OCI-LY3 (cell line): ENCODE data around the gene CSPG4.

Experiments used
- H2AFZ ChIP-seq: fragments of 200-600, 300-600 bp; shearing (Covaris generic); 2 replicates; pipeline ENCODE4 v1.6.0; 2014; ENCODE audit warnings: antibody characterized with exemption, low read depth, low read length
- H3K27ac ChIP-seq: fragments of 200-600, 300-600 bp; sonication (generic); 2 replicates; pipeline ENCODE4 v1.5.1; 2014; ENCODE audit warnings: mild to moderate bottlenecking, low read length, moderate library complexity, mixed read lengths
- H3K27me3 ChIP-seq: fragments of 200-600, 300-600 bp; sonication (generic); 2 replicates; pipeline ENCODE4 v1.6.1; 2014; ENCODE audit warnings: low read depth, low read length, mixed read lengths
- H3K36me3 ChIP-seq: fragments of 200-600, 300-600 bp; sonication (generic); replicated peaks from 2 replicates; pipeline ENCODE3; 2014; ENCODE audit warnings: low read depth, low read length, mixed read lengths
- H3K4me1 ChIP-seq: fragments of 300-600, 200-600 bp; sonication (generic); 2 replicates; pipeline ENCODE4 v1.6.1; 2014; ENCODE audit warnings: low read length, mixed read lengths
- H3K4me2 ChIP-seq: fragments of 200-600, 300-600 bp; sonication (generic); 2 replicates; pipeline ENCODE4 v1.6.1; 2014; ENCODE audit warnings: low read length, mixed read lengths
- H3K4me3 ChIP-seq: fragments of 300-600, 200-600 bp; sonication (generic); 2 replicates; pipeline ENCODE4 v1.5.1; 2014; ENCODE audit warnings: antibody characterized with exemption, mild to moderate bottlenecking, low read length, moderate library complexity
- H3K79me2 ChIP-seq: fragments of 300-600, 200-600 bp; shearing (Covaris generic); 2 replicates; pipeline ENCODE4 v1.6.1; 2014; ENCODE audit warnings: mild to moderate bottlenecking, low read length, mixed read lengths
- H3K9ac ChIP-seq: fragments of 300-600, 200-600 bp; shearing (Covaris generic); 2 replicates; pipeline ENCODE4 v1.6.0; 2014; ENCODE audit warnings: mild to moderate bottlenecking, low read length, moderate library complexity
- H3K9me3 ChIP-seq: fragments of 200-600, 300-600 bp; shearing (Covaris generic); 2 replicates; pipeline ENCODE4 v1.6.1; 2014; ENCODE audit warnings: low read length, mixed read lengths; ENCODE audit not compliant: insufficient read depth
- H4K20me1 ChIP-seq: fragments of 200-600, 300-600 bp; sonication (generic); 2 replicates; pipeline ENCODE4 v1.6.1; 2016; ENCODE audit warnings: low read length, mixed read lengths; ENCODE audit not compliant: insufficient read depth
- CTCF ChIP-seq: fragments of 200-600, 300-600 bp; sonication (generic); IDR thresholded peaks from 2 replicates; pipeline ENCODE4 v1.5.1; 2014; ENCODE audit warnings: antibody characterized with exemption, low read length, low read depth
- EZH2phosphoT487 ChIP-seq: fragments of 200-600 bp; shearing (Covaris generic); IDR thresholded peaks from 2 replicates; pipeline ENCODE4 v1.6.1; 2018; ENCODE audit warnings: antibody characterized with exemption, mixed run types, low read depth

CSPG4 gene

GRCh38 chr15:75671730-75672602, 40.7 kb downstream of the CSPG4 start:
- Histone ChIP-seq H3K27ac (no peak overlapping the region), H3K27me3 (no peaks in the 10 kb centered on the region), H3K4me3 (no peak overlapping the region), H3K79me2 (no peaks in the 10 kb centered on the region), H3K4me2 (no peak overlapping the region), H3K4me1 (no peaks in the 10 kb centered on the region), H3K9me3 (no peaks in the 10 kb centered on the region), H2AFZ (no peak overlapping the region), H4K20me1 (no peaks in the 10 kb centered on the region), H3K9ac (no peak overlapping the region), H3K36me3 (no peaks in the 10 kb centered on the region)
- no peak for TF ChIP-seq CTCF
- TF ChIP-seq EZH2phosphoT487: no peak

GRCh38 chr15:75669879-75670212, 42.8 kb downstream of the CSPG4 start:
- H3K27me3 ChIP-seq: 0 out of 2 replicates have a peak, but pooled peaks cover 2% of the 10 kb centered on the region
- no peak for TF ChIP-seq EZH2phosphoT487
- TF ChIP-seq CTCF: no peak
- no peak overlapping the region for H3K4me2 ChIP-seq
- H3K79me2 ChIP-seq: no peaks in the 10 kb centered on the region
- no peak overlapping the region for H3K4me3 ChIP-seq
- H3K36me3 ChIP-seq: no peaks in the 10 kb centered on the region
- no peak overlapping the region for H2AFZ ChIP-seq
- no peaks in the 10 kb centered on the region for H4K20me1 ChIP-seq
- no peaks in the 10 kb centered on the region for H3K9me3 ChIP-seq
- H3K9ac ChIP-seq: no peak overlapping the region
- no peaks in the 10 kb centered on the region for H3K4me1 ChIP-seq
- H3K27ac ChIP-seq: no peak overlapping the region

GRCh38 chr15:75669191-75669878, 43.3 kb downstream of the CSPG4 start:
- no peak overlapping the region for H2AFZ ChIP-seq
- H3K27ac ChIP-seq: no peak overlapping the region
- H3K79me2 ChIP-seq: no peaks in the 10 kb centered on the region
- 0 out of 2 replicates have a peak, but pooled peaks cover 2% of the 10 kb centered on the region for H3K27me3 ChIP-seq
- H3K9ac ChIP-seq: no peak overlapping the region
- TF ChIP-seq EZH2phosphoT487 (no peak), CTCF (no peak)
- H3K9me3 ChIP-seq: no peaks in the 10 kb centered on the region
- H4K20me1 ChIP-seq: no peaks in the 10 kb centered on the region
- no peaks in the 10 kb centered on the region for H3K4me1 ChIP-seq
- no peak overlapping the region for H3K4me3 ChIP-seq
- H3K4me2 ChIP-seq: no peak overlapping the region
- no peaks in the 10 kb centered on the region for H3K36me3 ChIP-seq

GRCh38 chr15:75666823-75667501, 45.7 kb downstream of the CSPG4 start:
- no peak overlapping the region for H3K4me3 ChIP-seq
- H3K36me3 ChIP-seq: no peaks in the 10 kb centered on the region
- no peak overlapping the region for H3K27ac ChIP-seq
- TF ChIP-seq CTCF: no peak
- TF ChIP-seq EZH2phosphoT487: no peak
- no peak overlapping the region for H3K9ac ChIP-seq
- H3K27me3 ChIP-seq: 0 out of 2 replicates have a peak, but pooled peaks cover 2% of the 10 kb centered on the region
- H3K4me2 ChIP-seq: no peak overlapping the region
- H4K20me1 ChIP-seq: no peaks in the 10 kb centered on the region
- H3K79me2 ChIP-seq: no peaks in the 10 kb centered on the region
- H3K4me1 ChIP-seq: no peaks in the 10 kb centered on the region
- H3K9me3 ChIP-seq: no peaks in the 10 kb centered on the region
- no peak overlapping the region for H2AFZ ChIP-seq
